ENCODE results near the gene APOA5. TPM values are rescaled to one million over a fixed set of nuclear protein-coding genes. Genes with fewer than 3 reads are reported as not detected.

APOA5 gene
- total and polyA plus RNA-seq, 2 of the 13 experiments (the other 11 are each of a cell fraction or from before 2014, with no cell fraction given): 44.0 to 49.1 TPM

DNA sequence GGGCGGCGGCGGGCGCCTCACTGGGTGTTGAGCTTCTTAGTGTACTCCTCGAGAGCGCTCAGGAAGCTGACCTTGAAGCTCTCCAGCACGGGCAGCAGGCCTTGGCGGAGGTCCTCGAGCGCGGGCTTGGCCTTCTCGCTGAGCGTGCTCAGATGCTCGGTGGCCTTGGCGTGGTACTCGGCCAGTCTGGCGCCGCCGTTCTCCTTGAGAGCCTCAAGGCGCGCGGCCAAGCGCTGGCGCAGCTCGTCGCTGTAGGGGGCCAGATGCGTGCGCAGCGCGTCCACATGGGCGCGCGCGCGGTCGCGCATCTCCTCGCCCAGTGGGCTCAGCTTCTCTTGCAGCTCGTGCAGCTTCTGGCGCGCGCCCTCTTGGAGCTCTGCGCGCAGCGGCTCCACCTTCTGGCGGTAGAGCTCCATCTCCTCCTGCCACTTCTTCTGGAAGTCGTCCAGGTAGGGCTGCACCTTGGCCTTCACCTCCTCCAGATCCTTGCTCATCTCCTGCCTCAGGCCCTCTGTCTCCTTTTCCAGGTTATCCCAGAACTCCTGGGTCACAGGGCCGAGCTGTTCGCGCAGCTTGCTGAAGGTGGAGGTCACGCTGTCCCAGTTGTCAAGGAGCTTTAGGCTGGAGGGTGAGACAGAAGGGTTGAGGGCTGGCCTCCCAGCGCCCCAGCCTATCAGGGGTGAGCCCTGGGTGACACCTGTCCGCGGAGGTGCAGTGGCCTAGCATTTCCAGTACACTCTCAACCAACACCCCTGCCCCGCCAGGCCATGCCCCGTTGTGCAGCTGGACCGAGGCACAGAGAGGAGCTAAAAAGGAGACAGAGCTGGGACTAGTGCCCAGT is 44.3 kb upstream of the APOA5 start (continued):
- TF ChIP-seq, protein P1, sequence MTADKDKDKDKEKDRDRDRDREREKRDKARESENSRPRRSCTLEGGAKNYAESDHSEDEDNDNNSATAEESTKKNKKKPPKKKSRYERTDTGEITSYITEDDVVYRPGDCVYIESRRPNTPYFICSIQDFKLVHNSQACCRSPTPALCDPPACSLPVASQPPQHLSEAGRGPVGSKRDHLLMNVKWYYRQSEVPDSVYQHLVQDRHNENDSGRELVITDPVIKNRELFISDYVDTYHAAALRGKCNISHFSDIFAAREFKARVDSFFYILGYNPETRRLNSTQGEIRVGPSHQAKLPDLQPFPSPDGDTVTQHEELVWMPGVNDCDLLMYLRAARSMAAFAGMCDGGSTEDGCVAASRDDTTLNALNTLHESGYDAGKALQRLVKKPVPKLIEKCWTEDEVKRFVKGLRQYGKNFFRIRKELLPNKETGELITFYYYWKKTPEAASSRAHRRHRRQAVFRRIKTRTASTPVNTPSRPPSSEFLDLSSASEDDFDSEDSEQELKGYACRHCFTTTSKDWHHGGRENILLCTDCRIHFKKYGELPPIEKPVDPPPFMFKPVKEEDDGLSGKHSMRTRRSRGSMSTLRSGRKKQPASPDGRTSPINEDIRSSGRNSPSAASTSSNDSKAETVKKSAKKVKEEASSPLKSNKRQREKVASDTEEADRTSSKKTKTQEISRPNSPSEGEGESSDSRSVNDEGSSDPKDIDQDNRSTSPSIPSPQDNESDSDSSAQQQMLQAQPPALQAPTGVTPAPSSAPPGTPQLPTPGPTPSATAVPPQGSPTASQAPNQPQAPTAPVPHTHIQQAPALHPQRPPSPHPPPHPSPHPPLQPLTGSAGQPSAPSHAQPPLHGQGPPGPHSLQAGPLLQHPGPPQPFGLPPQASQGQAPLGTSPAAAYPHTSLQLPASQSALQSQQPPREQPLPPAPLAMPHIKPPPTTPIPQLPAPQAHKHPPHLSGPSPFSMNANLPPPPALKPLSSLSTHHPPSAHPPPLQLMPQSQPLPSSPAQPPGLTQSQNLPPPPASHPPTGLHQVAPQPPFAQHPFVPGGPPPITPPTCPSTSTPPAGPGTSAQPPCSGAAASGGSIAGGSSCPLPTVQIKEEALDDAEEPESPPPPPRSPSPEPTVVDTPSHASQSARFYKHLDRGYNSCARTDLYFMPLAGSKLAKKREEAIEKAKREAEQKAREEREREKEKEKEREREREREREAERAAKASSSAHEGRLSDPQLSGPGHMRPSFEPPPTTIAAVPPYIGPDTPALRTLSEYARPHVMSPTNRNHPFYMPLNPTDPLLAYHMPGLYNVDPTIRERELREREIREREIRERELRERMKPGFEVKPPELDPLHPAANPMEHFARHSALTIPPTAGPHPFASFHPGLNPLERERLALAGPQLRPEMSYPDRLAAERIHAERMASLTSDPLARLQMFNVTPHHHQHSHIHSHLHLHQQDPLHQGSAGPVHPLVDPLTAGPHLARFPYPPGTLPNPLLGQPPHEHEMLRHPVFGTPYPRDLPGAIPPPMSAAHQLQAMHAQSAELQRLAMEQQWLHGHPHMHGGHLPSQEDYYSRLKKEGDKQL (CRISPR knock-in tag; IDR thresholded peaks at IDR 0.05; ENCODE audit: low read depth): no peak
- TF ChIP-seq SMAD3 (CRISPR knock-in tag; IDR thresholded peaks at IDR 0.05): no peak
- TF ChIP-seq RORA (CRISPR knock-in tag; IDR thresholded peaks at IDR 0.05): no peak
- TF ChIP-seq, protein P2, sequence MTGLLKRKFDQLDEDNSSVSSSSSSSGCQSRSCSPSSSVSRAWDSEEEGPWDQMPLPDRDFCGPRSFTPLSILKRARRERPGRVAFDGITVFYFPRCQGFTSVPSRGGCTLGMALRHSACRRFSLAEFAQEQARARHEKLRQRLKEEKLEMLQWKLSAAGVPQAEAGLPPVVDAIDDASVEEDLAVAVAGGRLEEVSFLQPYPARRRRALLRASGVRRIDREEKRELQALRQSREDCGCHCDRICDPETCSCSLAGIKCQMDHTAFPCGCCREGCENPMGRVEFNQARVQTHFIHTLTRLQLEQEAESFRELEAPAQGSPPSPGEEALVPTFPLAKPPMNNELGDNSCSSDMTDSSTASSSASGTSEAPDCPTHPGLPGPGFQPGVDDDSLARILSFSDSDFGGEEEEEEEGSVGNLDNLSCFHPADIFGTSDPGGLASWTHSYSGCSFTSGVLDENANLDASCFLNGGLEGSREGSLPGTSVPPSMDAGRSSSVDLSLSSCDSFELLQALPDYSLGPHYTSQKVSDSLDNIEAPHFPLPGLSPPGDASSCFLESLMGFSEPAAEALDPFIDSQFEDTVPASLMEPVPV (CRISPR knock-in tag; IDR thresholded peaks at IDR 0.05): peak; percentile 79
- 0 out of 2 replicates have a peak, but pooled peaks have one; percentile 38 for TF ChIP-seq NKX3-1 (CRISPR knock-in tag; IDR thresholded peaks at IDR 0.05)
- TF ChIP-seq ZNF510 (CRISPR knock-in tag; IDR thresholded peaks at IDR 0.05; ENCODE audit: low read depth): no peak
- peak; percentile 31; the same call in 1 of the 2 replicates for TF ChIP-seq SP2 (CRISPR knock-in tag; IDR thresholded peaks at IDR 0.05)
- TF ChIP-seq TEAD3 (CRISPR knock-in tag; optimal IDR thresholded peaks at IDR 0.05; ENCODE audit: borderline replicate concordance): no peak
- TF ChIP-seq HOXA3 (CRISPR knock-in tag; IDR thresholded peaks at IDR 0.05): peak; percentile 43; the same call in 1 of the 2 replicates
- no peak for TF ChIP-seq ZNF780A (CRISPR knock-in tag; IDR thresholded peaks at IDR 0.05)
- TF ChIP-seq, protein P3, sequence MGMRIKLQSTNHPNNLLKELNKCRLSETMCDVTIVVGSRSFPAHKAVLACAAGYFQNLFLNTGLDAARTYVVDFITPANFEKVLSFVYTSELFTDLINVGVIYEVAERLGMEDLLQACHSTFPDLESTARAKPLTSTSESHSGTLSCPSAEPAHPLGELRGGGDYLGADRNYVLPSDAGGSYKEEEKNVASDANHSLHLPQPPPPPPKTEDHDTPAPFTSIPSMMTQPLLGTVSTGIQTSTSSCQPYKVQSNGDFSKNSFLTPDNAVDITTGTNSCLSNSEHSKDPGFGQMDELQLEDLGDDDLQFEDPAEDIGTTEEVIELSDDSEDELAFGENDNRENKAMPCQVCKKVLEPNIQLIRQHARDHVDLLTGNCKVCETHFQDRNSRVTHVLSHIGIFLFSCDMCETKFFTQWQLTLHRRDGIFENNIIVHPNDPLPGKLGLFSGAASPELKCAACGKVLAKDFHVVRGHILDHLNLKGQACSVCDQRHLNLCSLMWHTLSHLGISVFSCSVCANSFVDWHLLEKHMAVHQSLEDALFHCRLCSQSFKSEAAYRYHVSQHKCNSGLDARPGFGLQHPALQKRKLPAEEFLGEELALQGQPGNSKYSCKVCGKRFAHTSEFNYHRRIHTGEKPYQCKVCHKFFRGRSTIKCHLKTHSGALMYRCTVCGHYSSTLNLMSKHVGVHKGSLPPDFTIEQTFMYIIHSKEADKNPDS (CRISPR knock-in tag; IDR thresholded peaks at IDR 0.05): no peak
- TF ChIP-seq MEF2D (CRISPR knock-in tag; IDR thresholded peaks at IDR 0.05): peak; percentile 24; the same call in 1 of the 2 replicates
- TF ChIP-seq, protein P4, sequence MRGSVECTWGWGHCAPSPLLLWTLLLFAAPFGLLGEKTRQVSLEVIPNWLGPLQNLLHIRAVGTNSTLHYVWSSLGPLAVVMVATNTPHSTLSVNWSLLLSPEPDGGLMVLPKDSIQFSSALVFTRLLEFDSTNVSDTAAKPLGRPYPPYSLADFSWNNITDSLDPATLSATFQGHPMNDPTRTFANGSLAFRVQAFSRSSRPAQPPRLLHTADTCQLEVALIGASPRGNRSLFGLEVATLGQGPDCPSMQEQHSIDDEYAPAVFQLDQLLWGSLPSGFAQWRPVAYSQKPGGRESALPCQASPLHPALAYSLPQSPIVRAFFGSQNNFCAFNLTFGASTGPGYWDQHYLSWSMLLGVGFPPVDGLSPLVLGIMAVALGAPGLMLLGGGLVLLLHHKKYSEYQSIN (CRISPR knock-in tag; IDR thresholded peaks at IDR 0.05; ENCODE audit: borderline replicate concordance): no peak
- no peak; the same call in 1 of the 2 replicates for TF ChIP-seq FOXA3 (CRISPR knock-in tag; IDR thresholded peaks at IDR 0.05)

All from HepG2 (cell line).